ENCODE measurements around the gene ZNF672.

GRCh38 chr1:248897412-248898337 lies 59.7 kb downstream of the ZNF672 start:
- TF ChIP-seq CTCF (IDR thresholded peaks at IDR 0.05; ENCODE audit: poor library complexity) (no peak), EZH2 (IDR thresholded peaks at IDR 0.05; ENCODE audit: borderline replicate concordance) (no peak), EZH2phosphoT487 (IDR thresholded peaks at IDR 0.05; ENCODE audit: low read depth, severe bottlenecking, unreplicated experiment) (no peak)
